GM19238 (cell line): ENCODE measurements around the gene GABRG3.

ENCODE experiments used
- DNase-seq: peaks from one replicate; pipeline ENCODE4 v3.0.0; 2011; ENCODE audit warnings: low spot score; ENCODE audit not compliant: insufficient read length

Gene GABRG3

GRCh38 chr15:27459836-27460235 is 488.9 kb downstream of the GABRG3 start:
- DNase-seq, result no peak

- no peak for DNase-seq
These were observed 490.2 kb downstream of the GABRG3 start for GRCh38 chr15:27461181-27461580.

DNA sequence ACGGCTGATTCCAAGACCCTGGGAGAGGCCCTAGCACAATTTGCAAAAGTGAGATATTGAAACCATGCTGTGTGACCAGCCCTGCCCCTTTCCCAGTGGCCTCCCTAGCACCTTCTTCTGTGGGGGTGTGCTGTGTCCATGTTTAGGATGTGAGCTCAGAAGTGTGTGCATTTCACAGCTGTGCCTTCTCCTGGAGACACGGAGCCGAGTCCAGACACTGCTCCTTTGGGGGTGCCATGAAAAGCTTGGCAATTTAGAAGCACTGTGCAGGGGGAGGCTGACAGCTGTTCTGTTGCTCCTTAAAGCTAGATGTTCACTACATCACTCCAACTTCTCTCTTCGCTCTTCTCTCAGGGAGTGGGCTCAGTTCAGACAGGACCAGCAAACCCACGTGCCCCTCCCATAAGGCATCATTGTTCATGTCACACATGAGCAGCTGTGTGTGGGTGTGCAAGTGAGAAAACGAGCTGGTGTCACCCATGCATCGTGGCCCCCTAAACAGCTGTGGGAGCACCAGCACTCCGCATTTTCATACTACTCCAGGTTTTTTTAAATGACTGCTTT is 492.6 kb downstream of the GABRG3 start:
- no peak for DNase-seq

- no peak for DNase-seq
These were observed 494.1 kb downstream of the GABRG3 start for GRCh38 chr15:27464941-27465612.

- DNase-seq, result no peak
These were observed 495.8 kb downstream of the GABRG3 start for GRCh38 chr15:27466758-27467157.

GRCh38 chr15:27468151-27468591 is 497.2 kb downstream of the GABRG3 start:
- no peak for DNase-seq

GRCh38 chr15:27473845-27474244 is 502.9 kb downstream of the GABRG3 start:
- DNase-seq, result no peak

- no peak for DNase-seq
These were observed 504.4 kb downstream of the GABRG3 start for GRCh38 chr15:27475395-27475794.

DNA sequence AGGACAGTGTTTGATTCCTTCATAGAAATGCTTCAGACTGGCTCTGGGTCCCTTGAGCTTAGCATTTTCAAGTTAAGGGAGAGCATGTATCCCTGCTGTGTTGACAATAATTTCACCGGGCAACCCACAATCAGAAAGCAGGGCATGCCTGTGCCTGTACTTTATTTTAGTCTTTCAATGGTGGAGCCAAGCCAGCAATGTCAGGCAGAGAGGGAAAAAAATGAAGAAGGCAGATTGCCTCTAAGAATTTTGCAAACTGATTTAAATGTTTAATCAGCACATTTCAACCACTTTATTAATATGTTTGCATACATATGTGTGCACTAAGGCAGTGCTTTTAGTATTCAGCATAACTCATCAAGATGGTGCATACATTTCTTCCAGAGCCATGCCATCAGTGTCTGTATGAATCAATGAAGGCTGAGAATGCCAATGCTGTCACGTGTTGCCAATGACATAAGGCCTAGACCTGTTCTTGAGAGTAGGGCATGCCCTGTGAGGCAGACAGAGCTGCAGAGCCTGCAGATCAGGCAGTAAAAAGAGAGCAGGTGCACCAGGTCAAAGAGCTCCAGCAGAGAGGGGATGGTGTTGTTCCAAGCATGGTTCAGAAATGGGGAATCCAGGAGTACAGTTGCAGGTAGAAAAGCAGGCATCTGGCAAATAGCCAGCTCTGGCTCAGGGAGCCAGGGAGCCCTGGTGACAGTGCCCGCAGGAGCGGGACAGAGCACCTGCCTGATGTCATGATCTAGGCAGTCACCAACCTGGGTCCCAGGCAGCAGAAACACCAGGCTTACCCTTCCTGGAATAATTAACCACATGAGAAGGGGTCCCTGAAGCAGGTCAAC is 508.5 kb downstream of the GABRG3 start:
- no peak for DNase-seq

- no peak for DNase-seq
These were observed 509.2 kb downstream of the GABRG3 start for GRCh38 chr15:27480141-27480530.

- no peak for DNase-seq
These were observed 509.7 kb downstream of the GABRG3 start for GRCh38 chr15:27480642-27481041.

- DNase-seq, result no peak
These were observed 510.8 kb downstream of the GABRG3 start for GRCh38 chr15:27481768-27482167.

GRCh38 chr15:27482287-27482686 is 511.3 kb downstream of the GABRG3 start:
- no peak for DNase-seq

DNA sequence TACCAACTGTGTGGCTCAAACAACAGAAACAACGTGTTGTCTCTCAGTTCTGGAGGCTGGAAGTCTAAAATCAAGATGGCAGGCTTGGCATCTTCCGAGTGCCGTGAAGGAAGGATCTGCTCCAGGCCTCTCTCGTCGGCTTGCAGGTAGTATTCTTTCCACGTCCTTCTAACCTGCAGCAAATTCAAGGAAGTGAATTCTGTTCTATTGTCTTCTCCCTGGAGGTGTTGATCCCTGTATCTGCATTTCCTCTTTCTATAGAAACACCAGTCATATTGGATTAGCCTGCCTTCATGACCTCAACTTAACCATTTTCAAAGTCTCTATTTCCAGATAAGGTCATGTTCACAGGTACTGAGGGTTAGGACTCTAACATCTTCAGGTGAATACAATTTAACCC is 512.1 kb downstream of the GABRG3 start:
- DNase-seq, result no peak

DNA sequence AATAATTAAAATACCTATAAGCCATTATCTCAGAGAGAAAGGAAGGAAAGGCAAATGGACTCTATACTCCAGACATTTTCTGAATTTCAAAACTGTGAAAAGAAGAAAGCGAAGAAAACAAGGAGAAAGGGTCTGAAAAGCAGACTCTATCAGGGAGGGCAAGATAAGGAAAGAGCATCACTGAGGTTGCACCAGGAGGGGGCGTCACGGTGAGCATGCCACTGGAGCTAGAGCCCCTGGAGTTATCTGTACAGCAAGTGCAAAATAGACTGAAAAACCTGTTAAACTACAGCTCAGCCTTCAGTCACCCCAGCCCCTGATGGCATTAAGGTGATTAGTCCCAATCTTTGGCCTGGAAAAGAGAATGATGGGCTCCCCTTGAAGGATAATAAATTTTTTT is 514.3 kb downstream of the GABRG3 start:
- DNase-seq, result no peak

DNA sequence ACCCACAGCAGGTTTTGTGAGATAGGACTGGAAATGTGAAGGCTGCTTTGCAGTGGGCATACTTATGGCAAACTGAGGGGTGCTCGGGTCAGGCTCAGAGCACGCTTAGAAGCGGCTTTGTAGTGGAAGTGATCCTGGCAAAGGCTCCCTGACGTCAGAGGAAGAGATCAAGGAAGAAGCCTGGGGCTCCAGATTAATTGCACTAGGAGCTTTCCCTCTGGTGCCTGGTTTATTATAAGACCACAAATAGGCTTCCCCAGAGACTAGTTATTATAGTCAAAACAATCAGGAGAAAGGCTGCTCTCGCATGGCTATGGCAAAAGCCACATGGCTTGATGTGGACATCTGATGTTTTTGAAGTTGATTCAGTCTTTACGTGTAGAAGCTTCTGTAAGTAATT is 515.1 kb downstream of the GABRG3 start:
- DNase-seq, result no peak

GRCh38 chr15:27486683-27487647 is 516.0 kb downstream of the GABRG3 start:
- DNase-seq, result no peak

DNA sequence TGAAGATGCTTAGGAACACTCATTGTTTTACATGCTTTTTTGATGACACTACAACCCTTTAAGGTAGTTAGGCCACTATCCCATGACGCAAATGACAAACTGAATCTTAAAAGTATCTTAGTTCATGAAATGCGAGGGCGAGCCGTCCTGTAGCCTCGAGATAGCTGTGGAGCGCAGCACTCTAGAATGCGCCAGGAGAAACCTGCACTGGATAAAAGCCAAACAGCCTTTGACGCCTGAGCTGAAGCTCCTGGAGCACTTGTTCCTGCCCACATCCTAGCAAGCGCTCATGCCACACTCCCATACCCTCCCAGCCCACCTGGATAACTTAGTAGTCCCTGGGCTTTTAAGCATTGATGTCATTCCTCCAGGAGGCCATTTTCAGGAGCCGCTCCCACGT is 516.9 kb downstream of the GABRG3 start:
- DNase-seq, result no peak

DNA sequence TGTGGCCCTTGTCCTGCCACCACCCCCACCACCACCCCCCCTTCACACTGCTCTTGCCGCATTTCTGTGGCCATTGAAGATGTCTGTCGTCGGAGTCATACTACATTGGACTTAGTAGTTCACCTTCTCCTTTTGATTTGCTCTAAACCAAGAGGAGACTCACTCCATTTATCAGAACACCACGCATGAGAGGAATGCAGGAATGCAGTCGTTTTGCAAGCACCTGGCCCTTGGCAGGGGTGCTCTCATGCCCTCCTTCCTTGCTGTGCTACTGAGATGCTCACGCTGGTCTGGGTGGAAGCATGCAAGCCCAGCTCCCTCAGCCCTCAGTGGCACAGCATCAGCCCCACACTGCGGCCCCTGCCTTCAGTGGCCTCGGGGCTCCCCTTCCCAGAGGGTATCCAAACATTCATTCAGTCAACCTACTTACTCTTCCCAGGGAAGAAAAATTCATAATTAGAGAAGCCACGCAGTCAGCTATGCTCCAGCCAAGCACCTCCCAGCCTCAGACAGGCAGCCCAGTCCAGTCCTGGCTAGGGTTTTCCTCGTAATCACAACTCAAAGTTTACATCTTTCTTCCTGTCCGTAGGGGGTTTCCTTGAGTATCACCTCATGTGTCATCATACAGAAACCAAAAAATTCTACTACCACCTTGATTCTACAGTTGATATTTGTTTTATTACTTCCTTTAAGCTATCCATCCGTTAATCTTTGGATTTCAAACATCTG is 520.0 kb downstream of the GABRG3 start:
- no peak for DNase-seq
